GM20000 (cell line): Measurements from ENCODE around the gene SHC4.

Source experiments
- DNase-seq: peaks from one replicate; pipeline ENCODE4 v3.0.0; 2012; ENCODE audit warnings: low spot score
- TF ChIP-seq, protein P1 (sequence below): IDR thresholded peaks from 2 replicates; pipeline ENCODE4 v1.5.1; 2012; ENCODE audit warnings: mild to moderate bottlenecking, control low read depth; ENCODE audit errors: extremely low read depth, missing control alignments

Gene SHC4

DNA sequence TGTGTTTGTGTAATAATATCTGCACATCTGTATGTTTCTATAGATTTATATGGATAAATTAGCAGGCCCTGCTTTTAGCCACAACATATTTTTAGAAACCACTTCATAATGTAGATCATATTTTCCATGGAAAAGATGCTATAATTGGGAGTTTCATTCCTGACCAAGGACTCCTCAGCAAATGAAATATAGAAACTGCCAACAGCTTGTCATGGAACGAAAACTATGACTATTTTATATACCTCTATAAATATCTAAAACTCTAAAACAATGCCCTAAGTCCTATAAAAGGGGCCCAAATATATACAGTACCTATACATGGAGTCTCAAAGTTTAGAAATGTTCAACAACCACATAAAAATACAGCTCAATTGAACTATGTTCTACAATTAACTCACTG is 57.9 kb downstream of the SHC4 start:
- TF ChIP-seq, protein P1, sequence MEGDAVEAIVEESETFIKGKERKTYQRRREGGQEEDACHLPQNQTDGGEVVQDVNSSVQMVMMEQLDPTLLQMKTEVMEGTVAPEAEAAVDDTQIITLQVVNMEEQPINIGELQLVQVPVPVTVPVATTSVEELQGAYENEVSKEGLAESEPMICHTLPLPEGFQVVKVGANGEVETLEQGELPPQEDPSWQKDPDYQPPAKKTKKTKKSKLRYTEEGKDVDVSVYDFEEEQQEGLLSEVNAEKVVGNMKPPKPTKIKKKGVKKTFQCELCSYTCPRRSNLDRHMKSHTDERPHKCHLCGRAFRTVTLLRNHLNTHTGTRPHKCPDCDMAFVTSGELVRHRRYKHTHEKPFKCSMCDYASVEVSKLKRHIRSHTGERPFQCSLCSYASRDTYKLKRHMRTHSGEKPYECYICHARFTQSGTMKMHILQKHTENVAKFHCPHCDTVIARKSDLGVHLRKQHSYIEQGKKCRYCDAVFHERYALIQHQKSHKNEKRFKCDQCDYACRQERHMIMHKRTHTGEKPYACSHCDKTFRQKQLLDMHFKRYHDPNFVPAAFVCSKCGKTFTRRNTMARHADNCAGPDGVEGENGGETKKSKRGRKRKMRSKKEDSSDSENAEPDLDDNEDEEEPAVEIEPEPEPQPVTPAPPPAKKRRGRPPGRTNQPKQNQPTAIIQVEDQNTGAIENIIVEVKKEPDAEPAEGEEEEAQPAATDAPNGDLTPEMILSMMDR: no peak
- DNase-seq: no peak

- no peak for DNase-seq
- TF ChIP-seq, protein P1: no peak
These were observed 58.5 kb downstream of the SHC4 start for GRCh38 chr15:48905216-48905615.

GRCh38 chr15:48904758-48905157 is 59.0 kb downstream of the SHC4 start:
- no peak for DNase-seq
- TF ChIP-seq, protein P1: no peak

GRCh38 chr15:48899793-48900192 is 63.9 kb downstream of the SHC4 start:
- no peak for DNase-seq
- TF ChIP-seq, protein P1: no peak

- TF ChIP-seq, protein P1: no peak
- no peak for DNase-seq
These were observed 65.3 kb downstream of the SHC4 start for GRCh38 chr15:48898446-48898845.

DNA sequence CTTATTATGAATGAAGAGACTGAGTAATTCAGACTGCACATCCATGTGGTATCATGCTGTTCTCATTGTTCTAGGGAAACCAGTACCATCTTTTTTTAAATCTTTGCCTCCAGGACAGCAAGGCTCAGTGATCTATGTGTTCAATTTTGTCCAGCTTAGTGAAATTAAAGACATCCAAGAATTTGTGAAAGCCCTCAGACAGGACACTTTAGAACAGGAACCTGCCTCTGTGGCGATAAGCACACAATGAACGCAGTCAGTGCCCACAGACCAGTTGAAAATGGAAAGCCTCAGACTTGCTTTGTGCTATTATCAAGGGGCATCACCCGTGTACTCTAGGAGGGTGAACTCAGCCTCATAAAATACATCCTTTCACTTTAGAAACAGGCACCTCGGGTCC is 65.7 kb downstream of the SHC4 start:
- DNase-seq: no peak
- TF ChIP-seq, protein P1: no peak

GRCh38 chr15:48896869-48897814 is 66.6 kb downstream of the SHC4 start:
- DNase-seq: no peak

More at GRCh38 chr15:48896869-48897814, 66.6 kb downstream of the SHC4 start:
- TF ChIP-seq, protein P1: no peak
